GM18858 (cell line): Measurements from ENCODE around the gene IDS.
"Not testable (repeated sequence)": the region's sequence is repeated elsewhere in the genome, so short reads cannot be mapped to it uniquely, and the experiment has no call there.

Experiments
- ATAC-seq: cut with Tn5 transposase; IDR thresholded peaks from one replicate; pipeline ENCODE4 v1.9.1; 2021; ENCODE audit not compliant: unreplicated experiment

IDS gene

DNA sequence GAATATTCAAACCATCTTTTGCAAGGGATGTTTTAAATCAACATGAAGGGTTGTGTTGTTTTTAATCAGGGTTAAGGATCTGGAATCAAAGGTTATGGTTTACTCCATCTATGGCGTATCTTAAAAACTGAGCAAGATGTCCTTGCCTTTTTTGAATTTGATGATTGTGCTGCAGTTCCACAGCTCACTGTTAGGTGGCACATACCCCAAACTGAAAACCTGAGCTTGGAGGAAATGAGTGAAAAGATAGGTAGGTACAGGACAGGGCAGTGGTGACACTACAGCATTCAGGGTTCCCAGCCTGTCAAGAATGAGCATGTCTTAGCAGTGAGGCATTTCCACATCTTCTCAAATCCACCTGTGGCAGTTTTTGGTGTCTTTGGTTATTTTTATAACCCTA is 22.6 kb upstream of the IDS start:
- ATAC-seq = peak; percentile 25

DNA sequence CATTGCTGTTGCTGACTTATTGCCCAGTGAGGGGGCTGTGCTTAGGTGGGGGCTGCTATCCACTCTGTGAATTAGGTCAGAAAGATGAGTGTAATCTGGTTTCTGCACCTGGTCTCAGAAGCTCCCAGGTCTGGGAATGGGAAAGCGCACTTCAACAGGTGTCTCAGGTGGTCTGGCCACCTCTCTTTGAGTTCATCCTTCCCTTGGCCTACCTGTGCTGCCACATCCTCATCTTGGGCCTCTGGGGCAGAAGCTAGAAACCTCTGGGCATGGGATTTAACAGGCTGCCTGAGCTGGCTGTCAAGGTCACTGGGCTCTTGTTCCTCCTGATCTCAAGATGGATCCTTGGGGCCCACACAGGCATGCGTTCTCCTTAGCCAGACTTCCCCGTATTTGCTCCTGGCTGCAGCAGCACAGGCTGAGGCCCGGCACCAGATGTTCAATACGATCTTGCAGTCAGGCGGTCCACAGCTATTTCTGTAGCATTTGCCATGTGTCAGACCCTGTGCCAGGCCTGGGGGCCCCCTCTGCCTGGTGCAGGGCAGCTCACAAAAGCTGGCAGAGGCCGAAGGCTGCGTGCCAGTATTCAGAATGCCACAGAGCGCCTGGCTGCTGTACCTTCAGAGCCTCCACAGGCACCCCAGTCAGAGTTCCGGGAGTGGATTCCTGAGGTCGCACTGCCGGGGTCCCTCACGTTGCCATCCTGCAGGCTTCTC is 21.4 kb upstream of the IDS start:
- ATAC-seq = not testable (repeated sequence)

DNA sequence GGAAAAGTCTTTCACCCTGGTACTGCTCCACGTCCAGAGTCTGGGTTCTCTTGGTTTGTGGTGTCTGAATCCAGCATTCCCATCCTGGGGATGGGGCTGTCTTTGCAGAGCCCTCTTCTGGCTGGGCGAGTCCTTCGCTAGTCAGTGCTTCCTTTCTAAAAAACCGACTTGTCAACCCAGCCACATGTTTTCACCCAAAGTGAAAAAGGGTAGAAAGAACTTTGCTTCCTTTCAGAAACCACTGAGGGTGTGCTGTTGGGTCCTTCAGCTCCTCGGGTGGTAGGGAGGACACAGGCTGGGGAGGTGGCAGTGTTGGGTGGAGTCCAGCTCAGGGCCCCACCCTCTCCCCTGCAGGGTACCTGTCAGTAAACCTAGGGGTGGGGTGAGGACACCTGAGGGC is 20.8 kb upstream of the IDS start:
- peak; percentile 24 for ATAC-seq

DNA sequence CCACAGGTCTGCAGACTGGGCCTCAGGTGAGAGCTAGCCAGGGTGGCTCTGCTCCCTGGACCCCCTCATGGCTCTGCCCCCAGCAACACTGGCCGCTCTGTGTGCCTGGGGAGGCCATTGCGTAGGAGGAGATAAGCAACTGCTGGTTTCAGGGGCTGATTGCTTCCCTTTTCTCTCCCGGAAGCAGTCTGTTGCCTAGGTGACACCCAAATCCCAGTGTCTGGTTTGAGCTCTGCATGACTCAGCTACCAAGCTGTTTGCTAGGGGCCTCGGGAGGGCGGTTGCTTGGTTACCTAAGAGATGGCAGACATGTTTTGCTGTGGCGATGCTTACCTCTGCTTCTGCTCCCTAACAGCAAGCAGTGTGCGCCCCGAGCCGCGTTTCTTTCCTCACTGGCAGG is 20.3 kb upstream of the IDS start:
- ATAC-seq = peak; percentile 96

DNA sequence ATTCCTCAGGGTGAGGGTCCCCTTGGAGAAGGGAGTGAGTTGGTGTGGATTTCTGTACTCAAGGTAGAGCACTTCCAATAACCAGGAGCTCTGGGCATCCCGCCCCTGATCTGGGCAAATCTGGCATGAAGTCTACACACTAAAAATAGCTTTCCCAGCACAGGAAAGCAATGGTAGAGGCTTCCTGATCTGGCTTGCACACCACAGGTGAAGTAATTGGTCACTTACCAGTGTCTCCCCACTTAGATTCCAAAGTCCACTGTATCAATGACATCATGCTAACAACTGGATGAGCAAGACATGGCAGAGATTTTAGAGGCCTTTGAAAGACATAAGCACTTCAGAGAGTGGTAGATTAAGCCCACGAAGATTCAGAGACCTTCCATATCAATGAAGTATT is 17.8 kb upstream of the IDS start:
- ATAC-seq = no peak

DNA sequence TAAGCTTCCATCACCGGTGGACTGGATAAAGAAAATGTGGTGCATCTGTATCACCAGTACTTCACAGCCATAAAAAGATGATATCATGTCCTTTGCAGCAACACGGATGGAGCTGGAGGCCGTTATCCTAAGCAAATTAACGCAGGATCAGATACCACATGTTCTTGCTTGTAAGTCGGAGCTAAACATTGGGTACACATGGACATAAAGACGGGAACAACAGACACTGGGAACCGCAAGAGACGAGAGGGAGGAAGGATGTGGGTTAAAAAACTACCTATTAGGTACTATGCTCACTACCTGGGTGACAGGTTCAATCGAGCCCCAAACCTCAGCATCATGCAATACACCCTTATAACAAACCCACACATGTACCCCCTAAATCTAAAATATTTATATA is 16.3 kb upstream of the IDS start:
- no peak for ATAC-seq

DNA sequence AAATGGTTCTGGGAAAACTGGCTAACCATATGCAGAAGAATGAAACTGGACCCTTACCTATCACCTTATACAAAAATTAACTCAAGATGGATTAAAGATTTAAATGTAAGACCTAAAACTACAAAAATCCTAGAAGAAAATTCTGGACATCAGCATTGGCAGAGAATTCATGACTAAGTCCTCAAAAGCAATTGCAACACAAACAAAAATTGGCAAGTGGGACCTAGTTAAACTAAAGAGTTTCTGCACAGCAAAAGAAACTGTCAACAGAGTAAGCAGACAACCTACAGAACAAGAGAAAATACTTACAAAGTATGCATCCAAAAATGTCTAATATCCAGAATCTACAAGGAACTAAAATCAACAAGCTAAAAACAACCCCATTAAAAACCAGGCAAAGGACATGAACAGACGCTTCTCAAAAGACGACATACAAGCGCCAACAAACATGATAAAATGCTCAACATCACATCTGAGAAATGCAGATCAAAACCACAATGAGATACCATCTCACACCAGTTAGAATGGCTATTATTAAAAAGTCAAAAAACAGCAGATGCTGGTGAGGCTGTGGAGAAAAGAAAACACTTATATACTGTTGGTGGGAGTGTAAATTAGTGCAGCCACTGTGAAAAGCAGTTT is 15.7 kb upstream of the IDS start:
- ATAC-seq = not testable (repeated sequence)

DNA sequence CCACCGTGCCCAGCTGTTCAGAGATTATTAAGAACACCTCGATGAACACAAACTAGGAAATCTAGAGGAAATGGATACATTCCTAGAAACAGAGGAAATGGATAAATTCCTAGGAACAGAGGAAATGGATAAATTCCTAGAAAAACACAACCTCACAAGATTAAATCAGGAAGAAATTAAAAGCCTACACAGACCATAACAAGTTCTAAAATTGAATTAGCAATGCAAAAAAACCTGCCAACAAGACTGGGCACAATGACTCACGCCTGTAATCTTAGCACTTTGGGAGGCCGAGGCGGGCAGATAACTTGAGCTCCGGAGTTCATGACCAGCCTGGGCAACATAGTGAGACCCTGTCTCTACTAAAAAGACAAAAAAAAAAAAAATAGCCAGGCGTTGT is 13.1 kb upstream of the IDS start:
- no peak for ATAC-seq

DNA sequence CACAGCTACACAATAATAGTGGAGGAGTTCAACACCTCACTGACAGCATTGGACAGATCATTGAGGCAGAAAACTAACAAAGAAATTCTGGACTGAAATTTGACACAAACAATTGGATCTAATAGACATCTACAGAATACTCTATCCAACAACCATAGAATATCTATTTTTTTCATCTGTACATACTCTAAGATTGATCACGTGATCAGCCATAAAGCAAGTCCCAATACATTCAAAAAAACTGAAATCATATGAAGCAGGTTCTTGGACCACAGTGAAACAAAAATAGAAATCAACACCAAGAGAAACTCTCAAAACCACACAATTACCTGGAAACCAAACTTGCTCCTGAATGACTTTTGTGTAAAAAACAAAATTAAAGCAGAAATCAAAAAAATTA is 12.2 kb upstream of the IDS start:
- ATAC-seq = no peak

DNA sequence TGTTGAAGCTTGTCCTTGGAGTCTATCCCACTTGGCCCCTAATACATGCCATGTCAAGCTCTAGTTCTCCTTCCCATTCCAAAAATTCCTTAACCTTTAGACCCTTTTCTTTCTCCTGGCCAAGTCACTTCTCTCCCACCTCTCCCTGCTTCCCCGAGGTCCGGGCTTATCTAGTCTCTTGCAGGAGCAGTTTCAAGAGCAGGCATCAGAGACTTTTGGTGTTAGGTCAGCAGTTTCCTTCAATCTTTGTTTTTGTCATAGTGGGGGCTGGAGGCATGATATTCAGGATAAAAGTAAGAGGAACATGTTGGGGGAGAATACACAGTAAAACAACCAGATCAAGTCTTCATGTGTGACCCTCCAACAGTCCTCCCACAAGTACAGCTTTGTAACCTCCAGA is 11.5 kb upstream of the IDS start:
- ATAC-seq = no peak

DNA sequence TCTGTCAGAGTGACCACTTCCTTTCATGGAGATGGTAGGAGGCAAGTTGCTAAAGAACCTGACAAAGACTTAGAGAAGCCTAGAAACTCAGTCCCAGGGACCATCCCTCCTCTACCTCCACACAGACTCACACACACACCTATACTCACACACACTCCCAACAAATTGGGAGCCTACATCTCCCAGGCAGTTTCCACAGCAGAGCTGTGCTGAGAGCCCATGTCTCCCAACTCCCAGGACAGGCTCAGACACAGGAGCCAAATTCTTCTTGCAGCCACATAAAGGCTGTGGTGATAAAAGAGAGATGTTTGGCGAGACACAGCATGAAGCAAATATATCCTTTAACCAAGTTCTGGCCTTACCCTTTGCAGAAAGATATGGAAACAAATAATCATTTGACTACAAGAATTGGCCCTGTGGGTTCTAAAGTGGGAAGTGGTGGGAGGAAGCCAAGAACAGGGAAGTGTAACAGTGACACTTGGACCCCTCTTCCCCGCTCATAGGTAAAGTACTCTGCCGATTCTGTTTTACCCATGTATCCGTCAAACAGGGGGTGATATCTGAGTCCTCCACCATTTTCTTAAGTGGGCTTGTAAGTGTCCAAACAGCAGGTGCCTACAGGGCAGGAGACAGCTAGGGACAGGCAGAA is 11.0 kb upstream of the IDS start:
- ATAC-seq = no peak

DNA sequence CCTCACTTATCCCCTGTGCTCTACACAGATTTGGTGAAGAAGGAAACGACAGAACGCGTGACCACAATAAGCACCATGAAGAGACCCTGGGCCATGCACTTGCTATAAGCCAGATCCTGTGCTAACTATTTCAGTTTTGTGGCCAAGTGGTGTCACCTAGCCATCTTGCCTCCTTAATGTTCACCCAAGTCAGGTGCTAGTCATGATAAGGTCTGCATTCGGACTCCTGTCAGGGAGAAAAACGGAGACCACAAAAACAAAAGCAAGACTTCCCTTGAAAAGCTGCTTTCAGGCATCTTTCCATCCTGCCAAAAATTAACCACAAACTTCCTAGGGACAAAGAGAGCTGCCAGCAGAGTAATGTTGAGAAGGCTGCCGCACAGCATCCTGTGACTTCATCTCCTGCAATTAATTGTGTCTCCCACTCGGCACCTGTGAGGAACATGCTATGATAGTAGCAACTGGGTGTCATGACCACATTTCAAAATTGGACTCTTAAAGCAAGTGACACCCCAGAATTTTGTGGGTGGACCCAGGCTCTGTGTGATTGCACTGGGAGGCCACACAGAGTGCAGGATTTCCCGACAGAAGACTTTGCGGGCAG is 8.8 kb upstream of the IDS start:
- no peak for ATAC-seq

DNA sequence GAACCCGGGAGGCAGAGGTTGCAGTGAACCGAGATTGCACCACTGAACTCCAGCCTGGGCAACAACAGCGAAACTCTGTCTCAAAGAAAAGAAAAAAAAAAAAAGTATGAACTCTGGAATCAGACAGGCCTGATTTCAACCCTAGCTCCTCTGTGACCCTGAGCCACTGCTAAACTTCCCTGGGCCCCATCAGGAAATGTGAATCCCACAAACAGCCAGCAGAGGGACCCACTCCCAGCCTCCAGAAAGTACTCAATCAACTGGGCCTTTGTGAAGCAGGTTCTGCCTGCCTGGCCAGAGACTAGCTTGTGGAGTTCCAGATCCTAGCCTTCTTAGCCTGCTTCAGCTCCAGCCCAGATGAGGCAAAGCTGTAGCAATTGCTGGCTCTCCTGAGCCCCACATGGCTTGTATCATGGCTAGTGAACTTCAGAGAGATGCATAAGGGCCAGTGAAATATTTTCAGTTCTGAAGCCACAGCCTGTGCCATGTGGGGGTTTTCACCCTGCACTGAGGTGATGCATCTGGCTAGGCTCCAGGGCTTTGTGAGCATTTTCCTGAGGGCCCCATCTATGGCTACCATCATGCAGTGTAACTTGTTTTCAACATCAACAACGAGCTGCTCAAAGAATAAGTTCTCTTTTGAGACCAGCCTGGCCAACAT is 7.2 kb upstream of the IDS start:
- peak; percentile 67 for ATAC-seq

DNA sequence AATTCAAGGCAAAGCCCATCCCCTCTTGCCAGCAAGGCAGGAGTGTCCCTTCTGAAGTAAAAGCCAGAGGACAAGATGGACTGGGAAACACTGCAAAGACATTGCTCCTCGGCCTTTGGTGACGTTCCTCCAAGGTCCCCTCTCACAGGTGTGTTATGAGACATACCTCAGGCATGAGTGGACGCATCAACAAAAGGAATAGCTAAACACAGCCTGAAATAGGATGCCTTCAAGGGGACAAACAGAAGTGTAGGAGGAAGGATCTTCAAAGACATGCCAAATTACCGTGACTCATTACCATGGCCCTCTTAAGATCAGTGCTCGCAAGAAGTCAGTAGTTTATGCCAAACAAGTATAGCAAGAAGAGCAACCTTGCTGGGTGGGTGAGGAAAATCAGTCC is 6.0 kb upstream of the IDS start:
- no peak for ATAC-seq

DNA sequence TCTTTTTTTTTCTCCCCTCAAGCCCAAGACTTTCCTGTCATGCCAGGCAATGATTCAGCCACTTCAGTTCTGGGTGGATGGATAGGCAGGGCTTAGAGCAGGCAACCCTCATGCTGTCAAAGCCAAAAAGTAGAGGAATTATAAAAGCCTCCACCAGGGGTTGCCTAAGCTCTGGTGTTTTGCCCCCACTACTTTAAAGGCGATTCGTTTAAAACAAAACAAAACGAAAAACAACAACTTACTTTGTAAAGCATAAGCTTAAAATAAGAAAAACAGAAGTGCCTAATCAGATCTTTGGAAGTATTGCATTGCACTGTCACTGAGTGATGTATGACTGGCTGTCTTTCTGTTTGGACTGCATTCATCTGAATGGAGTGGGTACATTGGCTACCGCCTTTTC is 5.3 kb upstream of the IDS start:
- no peak for ATAC-seq

DNA sequence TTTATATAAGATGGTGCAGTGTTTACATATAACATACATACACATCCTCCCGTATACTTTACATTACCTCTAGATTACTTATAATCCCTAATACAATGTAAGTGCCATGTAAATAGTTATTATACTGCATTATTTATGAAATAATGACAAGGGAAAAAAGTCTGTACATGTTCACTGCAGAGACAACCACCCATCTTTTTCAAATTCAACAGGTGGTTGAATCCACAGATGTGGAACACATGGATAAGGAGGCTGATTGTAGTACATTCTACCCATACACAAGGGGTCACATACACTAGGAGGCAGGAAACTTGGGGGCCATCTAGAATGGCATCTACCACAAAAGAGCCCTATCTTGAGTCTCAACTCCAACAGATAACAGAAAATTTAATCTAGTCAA is 3.4 kb upstream of the IDS start:
- ATAC-seq = no peak

DNA sequence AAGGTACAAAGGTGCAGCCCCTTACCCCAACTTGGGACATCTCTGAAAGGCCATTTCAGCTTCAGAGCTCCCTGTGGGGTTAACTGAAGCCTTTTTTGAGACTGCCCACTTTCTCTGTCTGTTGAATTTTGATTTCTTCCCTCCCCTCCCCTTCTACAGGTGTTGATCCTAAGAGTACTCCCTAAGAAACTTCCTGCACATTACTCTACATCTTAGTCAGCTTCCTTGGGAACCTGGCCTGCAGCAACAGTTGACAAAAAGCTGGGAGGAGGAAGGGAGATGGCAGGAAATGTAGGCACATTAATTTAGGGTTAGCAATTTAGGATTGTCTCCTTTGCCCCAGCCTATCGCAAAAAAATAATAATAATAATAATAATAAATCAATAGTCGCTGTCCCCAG is 1.2 kb upstream of the IDS start:
- no peak for ATAC-seq

DNA sequence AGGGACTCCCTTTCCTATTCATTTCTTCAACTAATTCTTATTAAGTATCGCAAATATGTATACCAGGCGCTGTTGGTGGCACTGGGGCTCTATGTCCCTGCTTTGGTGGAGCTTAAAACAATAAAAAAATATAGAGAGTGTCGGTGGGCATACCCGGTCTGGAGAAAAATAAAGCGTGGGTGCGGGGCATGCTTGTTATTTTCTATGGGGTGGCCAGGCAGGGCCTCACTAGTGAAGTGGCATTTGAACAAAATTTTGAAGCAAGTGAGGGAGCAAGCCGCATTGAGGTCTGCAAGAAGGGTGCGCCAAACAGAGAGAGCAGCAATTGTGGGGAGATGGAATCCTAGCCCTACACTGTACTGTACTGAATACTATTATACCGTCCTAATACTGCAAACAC is 565 bp upstream of the IDS start:
- ATAC-seq = no peak

DNA sequence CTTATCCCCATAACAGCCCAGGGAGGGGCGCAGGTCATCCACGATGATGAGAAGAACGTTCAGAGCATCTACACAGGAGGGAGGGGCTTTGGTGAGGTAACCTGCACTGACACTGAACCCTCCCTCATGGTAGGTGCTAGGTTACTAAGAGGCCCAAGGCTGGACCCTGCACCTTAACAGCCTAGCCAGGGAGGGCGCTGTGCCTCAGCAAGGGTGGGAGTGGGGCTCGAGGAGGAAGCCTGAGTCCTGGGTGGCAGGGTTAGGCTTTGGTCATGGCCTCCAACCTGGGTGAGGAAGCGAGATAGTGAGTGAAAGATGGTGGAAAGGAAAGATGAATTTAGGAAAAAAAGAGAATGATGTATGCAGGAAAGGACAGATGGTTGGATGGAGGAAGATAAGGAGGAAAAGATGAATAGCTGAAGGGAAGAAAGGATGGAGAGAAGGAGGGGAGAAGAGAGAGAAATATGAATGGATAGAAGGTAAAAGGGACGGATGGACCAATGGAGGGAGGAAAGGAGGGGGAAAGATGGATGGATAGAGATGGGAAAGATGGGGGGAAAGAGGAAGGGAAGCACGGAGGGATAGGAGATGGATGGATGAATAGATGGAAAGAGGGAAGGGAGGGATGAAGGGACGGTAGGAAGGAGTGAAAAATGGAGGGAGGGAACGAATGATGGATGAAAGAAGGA is 736 bp downstream of the IDS start:
- peak; percentile 30 for ATAC-seq

DNA sequence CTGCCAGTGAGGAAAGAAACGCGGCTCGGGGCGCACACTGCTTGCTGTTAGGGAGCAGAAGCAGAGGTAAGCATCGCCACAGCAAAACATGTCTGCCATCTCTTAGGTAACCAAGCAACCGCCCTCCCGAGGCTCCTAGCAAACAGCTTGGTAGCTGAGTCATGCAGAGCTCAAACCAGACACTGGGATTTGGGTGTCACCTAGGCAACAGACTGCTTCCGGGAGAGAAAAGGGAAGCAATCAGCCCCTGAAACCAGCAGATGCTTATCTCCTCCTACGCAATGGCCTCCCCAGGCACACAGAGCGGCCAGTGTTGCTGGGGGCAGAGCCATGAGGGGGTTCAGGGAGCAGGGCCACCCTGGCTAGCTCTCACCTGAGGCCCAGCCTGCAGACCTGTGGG is 1.7 kb downstream of the IDS start:
- peak; percentile 67 for ATAC-seq

DNA sequence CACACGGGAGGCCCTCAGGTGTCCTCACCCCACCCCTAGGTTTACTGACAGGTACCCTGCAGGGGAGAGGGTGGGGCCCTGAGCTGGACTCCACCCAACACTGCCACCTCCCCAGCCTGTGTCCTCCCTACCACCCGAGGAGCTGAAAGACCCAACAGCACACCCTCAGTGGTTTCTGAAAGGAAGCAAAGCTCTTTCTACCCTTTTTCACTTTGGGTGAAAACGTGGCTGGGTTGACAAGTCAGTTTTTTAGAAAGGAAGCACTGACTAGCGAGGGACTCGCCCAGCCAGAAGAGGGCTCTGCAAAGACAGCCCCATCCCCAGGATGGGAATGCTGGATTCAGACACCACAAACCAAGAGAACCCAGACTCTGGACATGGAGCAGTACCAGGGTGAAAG is 2.2 kb downstream of the IDS start:
- not testable (repeated sequence) for ATAC-seq
